ENCODE data around the gene CALHM1.
"Not testable (repeated sequence)": the region's sequence is repeated elsewhere in the genome, so short reads cannot be mapped to it uniquely, and the experiment has no call there.

Gene CALHM1

GRCh38 chr10:103440416-103440815 is 18.3 kb downstream of the CALHM1 start:
- no peaks in the 10 kb centered on the region for H3K4me1 Mint-ChIP-seq (ENCODE audit: low read depth)
- no peak overlapping the region for H3K4me3 Mint-ChIP-seq
- no peaks in the 10 kb centered on the region for H3K9me3 Mint-ChIP-seq
- H3K27ac Mint-ChIP-seq: no peak overlapping the region
- peaks cover 80% of the 10 kb centered on the region for H3K36me3 Mint-ChIP-seq (ENCODE audit: low read depth)
- no peaks in the 10 kb centered on the region for H3K27me3 Mint-ChIP-seq

GRCh38 chr10:103439776-103440175 is 18.9 kb downstream of the CALHM1 start:
- no peaks in the 10 kb centered on the region for H3K4me1 Mint-ChIP-seq (ENCODE audit: low read depth)
- H3K4me3 Mint-ChIP-seq: no peak overlapping the region
- H3K9me3 Mint-ChIP-seq: no peaks in the 10 kb centered on the region
- no peaks in the 10 kb centered on the region for H3K27me3 Mint-ChIP-seq
- peaks cover 78% of the 10 kb centered on the region for H3K36me3 Mint-ChIP-seq (ENCODE audit: low read depth)
- no peak overlapping the region for H3K27ac Mint-ChIP-seq

GRCh38 chr10:103433858-103434257 is 24.8 kb downstream of the CALHM1 start:
- peaks cover 78% of the 10 kb centered on the region for H3K36me3 Mint-ChIP-seq (ENCODE audit: low read depth)

GRCh38 chr10:103431902-103432301 is 26.8 kb downstream of the CALHM1 start:
- peaks cover 30% of the 10 kb centered on the region for H3K4me1 Mint-ChIP-seq (ENCODE audit: low read depth)
- H3K27ac Mint-ChIP-seq: no peak overlapping the region
- peaks cover 81% of the 10 kb centered on the region for H3K36me3 Mint-ChIP-seq (ENCODE audit: low read depth)
- no peaks in the 10 kb centered on the region for H3K27me3 Mint-ChIP-seq
- H3K9me3 Mint-ChIP-seq: no peaks in the 10 kb centered on the region
- H3K4me3 Mint-ChIP-seq: no peak overlapping the region

More at GRCh38 chr10:103433858-103434257, 24.8 kb downstream of the CALHM1 start:
- no peaks in the 10 kb centered on the region for H3K9me3 Mint-ChIP-seq
- H3K4me1 Mint-ChIP-seq (ENCODE audit: low read depth): peaks cover 10% of the 10 kb centered on the region
- no peaks in the 10 kb centered on the region for H3K27me3 Mint-ChIP-seq
- no peak overlapping the region for H3K27ac Mint-ChIP-seq
- no peak overlapping the region for H3K4me3 Mint-ChIP-seq

GRCh38 chr10:103429647-103430046 is 29.1 kb downstream of the CALHM1 start:
- H3K9me3 Mint-ChIP-seq: no peaks in the 10 kb centered on the region
- no peak overlapping the region for H3K27ac Mint-ChIP-seq
- H3K4me1 Mint-ChIP-seq (ENCODE audit: low read depth): peaks cover 30% of the 10 kb centered on the region
- peaks cover 81% of the 10 kb centered on the region for H3K36me3 Mint-ChIP-seq (ENCODE audit: low read depth)
- H3K27me3 Mint-ChIP-seq: no peaks in the 10 kb centered on the region
- H3K4me3 Mint-ChIP-seq: no peak overlapping the region

GRCh38 chr10:103428989-103429643 is 29.6 kb downstream of the CALHM1 start:
- Mint-ChIP-seq H3K9me3 (no peaks in the 10 kb centered on the region), H3K4me3 (no peak overlapping the region), H3K27me3 (no peaks in the 10 kb centered on the region), H3K36me3 (ENCODE audit: low read depth) (peaks cover 85% of the 10 kb centered on the region), H3K4me1 (ENCODE audit: low read depth) (peaks cover 30% of the 10 kb centered on the region), H3K27ac (no peak overlapping the region)

- Mint-ChIP-seq H3K4me1 (ENCODE audit: low read depth) (peaks cover 30% of the 10 kb centered on the region), H3K9me3 (no peaks in the 10 kb centered on the region), H3K4me3 (no peak overlapping the region), H3K27ac (no peak overlapping the region), H3K27me3 (no peaks in the 10 kb centered on the region), H3K36me3 (ENCODE audit: low read depth) (peaks cover 88% of the 10 kb centered on the region)
Measured at GRCh38 chr10:103427866-103428265, 30.8 kb downstream of the CALHM1 start.

- Mint-ChIP-seq H3K9me3 (no peaks in the 10 kb centered on the region), H3K4me1 (ENCODE audit: low read depth) (peaks cover 18% of the 10 kb centered on the region), H3K4me3 (no peak overlapping the region), H3K36me3 (ENCODE audit: low read depth) (peaks cover 85% of the 10 kb centered on the region), H3K27ac (no peak overlapping the region), H3K27me3 (no peaks in the 10 kb centered on the region)
Measured at GRCh38 chr10:103423748-103424147, 35.0 kb downstream of the CALHM1 start.

GRCh38 chr10:103419101-103419500 is 39.6 kb downstream of the CALHM1 start:
- H3K4me3 Mint-ChIP-seq: no peak overlapping the region
- H3K9me3 Mint-ChIP-seq: no peaks in the 10 kb centered on the region
- H3K4me1 Mint-ChIP-seq (ENCODE audit: low read depth): no peaks in the 10 kb centered on the region
- no peak overlapping the region for H3K27ac Mint-ChIP-seq
- H3K27me3 Mint-ChIP-seq: no peaks in the 10 kb centered on the region
- H3K36me3 Mint-ChIP-seq (ENCODE audit: low read depth): peaks cover 87% of the 10 kb centered on the region

GRCh38 chr10:103417601-103418000 is 41.1 kb downstream of the CALHM1 start:
- Mint-ChIP-seq H3K27me3 (no peaks in the 10 kb centered on the region), H3K36me3 (ENCODE audit: low read depth) (peaks cover 86% of the 10 kb centered on the region), H3K9me3 (no peaks in the 10 kb centered on the region), H3K27ac (no peak overlapping the region), H3K4me1 (ENCODE audit: low read depth) (no peaks in the 10 kb centered on the region), H3K4me3 (no peak overlapping the region)

GRCh38 chr10:103417148-103417469 is 41.6 kb downstream of the CALHM1 start:
- not testable (repeated sequence) for H3K4me1 Mint-ChIP-seq (ENCODE audit: low read depth); H3K27ac Mint-ChIP-seq; H3K27me3 Mint-ChIP-seq; H3K9me3 Mint-ChIP-seq; H3K4me3 Mint-ChIP-seq
- peaks cover 81% of the 10 kb centered on the region for H3K36me3 Mint-ChIP-seq (ENCODE audit: low read depth)

- Mint-ChIP-seq H3K9me3 (no peaks in the 10 kb centered on the region), H3K27me3 (no peaks in the 10 kb centered on the region), H3K27ac (no peak overlapping the region), H3K4me1 (ENCODE audit: low read depth) (no peaks in the 10 kb centered on the region), H3K4me3 (no peak overlapping the region), H3K36me3 (ENCODE audit: low read depth) (peaks cover 80% of the 10 kb centered on the region)
Measured at GRCh38 chr10:103416436-103417147, 42.1 kb downstream of the CALHM1 start.

- Mint-ChIP-seq H3K27me3 (no peaks in the 10 kb centered on the region), H3K36me3 (ENCODE audit: low read depth) (peaks cover 75% of the 10 kb centered on the region), H3K4me1 (ENCODE audit: low read depth) (no peaks in the 10 kb centered on the region), H3K27ac (no peak overlapping the region), H3K4me3 (no peak overlapping the region), H3K9me3 (no peaks in the 10 kb centered on the region)
Measured at GRCh38 chr10:103415581-103415980, 43.1 kb downstream of the CALHM1 start.

- no peaks in the 10 kb centered on the region for H3K4me1 Mint-ChIP-seq (ENCODE audit: low read depth)
- H3K36me3 Mint-ChIP-seq (ENCODE audit: low read depth): peaks cover 70% of the 10 kb centered on the region
- H3K27ac Mint-ChIP-seq: no peak overlapping the region
- no peaks in the 10 kb centered on the region for H3K27me3 Mint-ChIP-seq
- H3K9me3 Mint-ChIP-seq: no peaks in the 10 kb centered on the region
- H3K4me3 Mint-ChIP-seq: no peak overlapping the region
Measured at GRCh38 chr10:103413564-103413963, 45.1 kb downstream of the CALHM1 start.
